ENCODE measurements around the gene BCL6.

Gene BCL6

GRCh38 chr3:187759601-187760000, 14.3 kb upstream of the BCL6 start:
- no peak for DNase-seq

DNA sequence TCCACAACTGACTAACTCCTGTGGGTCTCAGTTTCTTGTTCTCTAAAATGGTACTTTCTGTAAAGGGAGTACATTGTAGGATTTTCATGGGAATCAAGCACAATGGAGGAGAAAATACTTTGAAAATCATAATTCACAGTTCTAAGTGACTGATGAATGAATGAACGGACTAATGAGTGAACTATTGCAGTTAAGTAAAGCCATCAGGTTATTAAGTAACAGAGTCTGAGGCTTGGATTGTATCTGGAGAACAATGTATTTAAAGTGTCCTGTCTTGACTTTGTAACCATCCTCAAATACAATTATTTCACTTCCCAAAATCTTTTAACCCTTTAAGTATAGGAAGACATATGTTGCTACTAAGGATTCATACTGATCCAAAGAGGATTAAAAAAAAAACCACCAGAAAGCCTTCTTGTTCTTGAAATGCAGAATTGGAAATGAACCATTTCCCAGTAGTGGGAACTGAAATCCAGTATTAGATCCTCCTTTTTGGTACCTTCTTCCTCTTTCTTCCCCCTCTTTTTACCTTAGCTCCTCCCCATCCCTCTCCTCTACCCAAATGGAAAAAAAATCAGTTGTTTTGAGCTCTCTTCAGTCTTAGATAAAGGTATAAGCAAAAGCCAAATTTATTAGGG, 13.2 kb upstream of the BCL6 start:
- no peak for DNase-seq

DNA sequence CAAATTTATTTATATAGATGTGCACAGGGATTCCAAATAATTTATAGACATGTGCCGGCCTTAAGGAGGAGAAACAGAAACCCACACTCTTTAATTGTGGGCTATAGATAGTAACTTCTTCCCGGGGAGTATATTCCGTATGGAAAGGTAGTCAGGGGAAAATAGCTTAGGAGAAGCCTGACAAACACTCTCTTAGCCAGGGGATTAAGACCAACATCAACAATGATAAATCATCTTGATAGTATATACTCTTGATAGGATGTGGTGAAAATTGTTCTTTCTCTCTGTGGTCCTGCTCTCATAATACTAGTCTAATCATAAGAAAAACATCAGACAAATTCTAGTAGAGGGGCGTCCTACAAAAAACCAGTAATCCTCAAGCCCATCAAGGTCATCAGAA, 8.2 kb upstream of the BCL6 start:
- no peak for DNase-seq

GRCh38 chr3:187750513-187751123, 5.3 kb upstream of the BCL6 start:
- no peak for DNase-seq

DNA sequence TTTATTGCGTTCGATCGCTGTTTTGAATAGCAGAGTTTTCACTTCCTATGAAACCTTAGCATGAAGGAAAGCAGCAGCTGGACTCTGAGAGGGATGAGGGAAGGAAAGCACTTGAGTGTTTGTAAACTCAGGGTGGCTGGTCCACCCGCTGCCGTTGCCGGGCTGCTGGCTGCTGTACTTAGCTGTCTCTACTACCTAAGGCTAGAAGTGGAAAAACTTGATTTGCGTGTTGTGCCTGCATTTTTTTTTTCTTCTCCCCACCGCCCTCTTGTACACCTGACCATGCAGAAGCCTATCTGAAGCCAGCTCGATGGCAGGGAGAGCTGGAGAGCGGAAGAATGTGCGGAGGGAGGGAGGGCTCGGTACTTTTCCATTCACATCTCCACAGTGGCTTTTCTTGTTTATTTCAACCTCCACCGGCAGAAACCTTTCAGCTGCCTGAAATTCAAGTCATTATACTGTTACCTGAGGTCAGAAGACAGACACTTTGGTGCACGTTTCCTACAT, 4.8 kb upstream of the BCL6 start:
- no peak for DNase-seq

DNA sequence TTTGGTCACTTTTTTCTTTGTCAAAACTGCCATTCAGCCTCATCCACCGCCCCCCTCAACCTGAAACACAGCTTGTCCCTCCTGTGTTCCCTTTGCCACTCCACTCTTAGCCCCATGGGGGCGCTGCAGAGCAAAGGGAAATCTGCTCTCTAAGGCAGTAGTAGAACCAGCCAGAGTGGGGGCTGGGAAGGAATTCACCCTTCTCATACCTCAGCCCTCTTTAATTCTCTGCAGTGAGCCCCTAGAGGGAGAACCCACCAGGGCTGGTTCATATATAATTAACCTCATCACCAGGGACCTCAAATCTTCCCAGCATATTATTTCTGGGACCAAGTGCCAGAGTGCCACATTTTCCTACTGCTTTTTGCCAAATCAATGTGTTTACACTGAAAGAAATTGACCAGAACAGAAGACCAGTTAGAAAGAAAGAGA, 2.8 kb upstream of the BCL6 start:
- DNase-seq: peak; percentile 88

- no peak for DNase-seq
Measured at GRCh38 chr3:187747506-187747905, 2.2 kb upstream of the BCL6 start.

- no peak for DNase-seq
Measured at GRCh38 chr3:187746442-187747281, 1.4 kb upstream of the BCL6 start.

DNA sequence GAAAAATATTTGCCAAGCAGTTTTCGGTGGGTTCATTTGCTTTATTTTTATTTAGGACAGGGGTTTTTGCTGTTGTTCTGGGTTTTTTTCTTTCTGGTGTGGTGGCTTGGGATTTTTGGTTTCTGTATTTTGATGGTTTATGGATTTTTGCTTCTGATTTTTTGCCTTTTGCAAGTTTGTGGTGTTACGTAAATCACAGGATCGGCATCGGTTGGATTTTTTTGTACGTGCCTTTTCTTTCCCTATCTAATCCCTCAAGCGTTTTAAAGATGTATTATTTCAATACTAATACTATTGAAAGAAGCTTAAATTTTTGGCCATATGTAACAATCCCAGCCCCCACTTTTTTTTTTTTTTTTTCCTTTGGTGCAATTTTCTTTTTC, 782 bp upstream of the BCL6 start:
- no peak for DNase-seq

- peak; percentile 62 for DNase-seq
Measured at GRCh38 chr3:187744169-187745151, 808 bp downstream of the BCL6 start.

GRCh38 chr3:187743195-187744141, 1.8 kb downstream of the BCL6 start:
- DNase-seq: peak; percentile 55

GRCh38 chr3:187742351-187743171, 2.7 kb downstream of the BCL6 start:
- no peak for DNase-seq

GRCh38 chr3:187741403-187742350, 3.6 kb downstream of the BCL6 start:
- DNase-seq: peak; percentile 71

DNA sequence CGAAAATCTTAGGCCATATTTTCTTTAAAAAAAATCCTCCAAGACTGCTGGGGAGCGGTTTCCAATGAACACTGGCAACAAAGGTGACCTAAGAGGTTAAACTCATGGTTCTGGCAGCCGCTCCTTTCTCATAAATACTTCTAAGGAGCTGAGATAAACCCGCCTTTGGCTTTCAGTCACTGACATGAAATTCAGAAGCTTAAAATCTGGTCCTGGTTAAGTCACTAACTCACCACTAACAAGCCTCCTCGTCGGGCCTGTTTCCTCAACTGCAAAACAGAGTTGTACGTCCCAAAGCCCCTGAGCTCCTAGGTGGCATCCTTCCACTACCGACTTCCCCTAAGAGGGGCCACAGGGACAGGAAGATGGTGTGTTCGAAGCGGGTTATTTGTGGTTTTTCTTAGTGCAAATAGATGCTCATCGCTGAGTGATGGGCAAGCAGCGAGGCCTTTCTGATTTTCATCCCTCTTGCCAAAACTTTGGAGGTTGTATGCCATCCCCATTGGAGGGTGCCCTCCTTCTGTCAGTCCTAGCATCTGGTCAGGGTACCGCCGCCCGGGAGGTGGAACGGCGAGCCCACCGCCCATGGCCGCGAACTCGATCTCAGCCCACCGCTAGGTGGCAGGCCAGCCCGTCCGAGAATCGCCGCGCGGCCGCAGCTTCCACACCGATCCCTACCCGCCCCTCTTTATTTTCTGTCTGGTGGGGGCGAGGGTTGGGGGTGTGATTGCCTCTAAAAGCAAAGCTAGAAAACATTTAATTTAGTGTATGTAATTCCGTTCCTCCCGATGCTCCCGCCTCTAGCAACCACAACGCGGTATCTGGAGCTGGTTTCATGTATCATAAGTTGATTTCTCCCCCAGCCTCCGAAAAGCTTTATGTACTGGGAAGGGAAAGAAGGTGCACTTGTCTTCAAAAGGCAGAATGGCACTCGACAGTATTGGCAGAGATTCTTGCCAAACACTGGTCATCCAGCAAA, 4.6 kb downstream of the BCL6 start:
- DNase-seq: peak; percentile 67

GRCh38 chr3:187739561-187740332, 5.5 kb downstream of the BCL6 start:
- DNase-seq: peak; percentile 79

- peak; percentile 23 for DNase-seq
Measured at GRCh38 chr3:187739094-187739560, 6.1 kb downstream of the BCL6 start.
